C4-2B (cell line): Measurements from ENCODE around the gene SMO.

Experiments
- CTCF ChIP-seq: fragments of 450-650 bp; conservative IDR thresholded peaks from 2 replicates; pipeline ENCODE4 v1.5.1; 2017; ENCODE audit warnings: mild to moderate bottlenecking
- ZFX ChIP-seq: fragments of 450-650 bp; IDR thresholded peaks from 2 replicates; pipeline ENCODE4 v1.6.1; 2017

- TF ChIP-seq CTCF (no peak), ZFX (no peak)
Observed at GRCh38 chr7:129169686-129170440, 18.6 kb upstream of the SMO start.
